Measurements from ENCODE around the gene IL18RAP. TPM values are rescaled to one million over a fixed set of nuclear protein-coding genes. Genes with fewer than 3 reads are reported as not detected.

Gene IL18RAP
- total and polyA plus RNA-seq, 9 donors, result 0.10 to 0.77 (median 0.33) TPM

DNA sequence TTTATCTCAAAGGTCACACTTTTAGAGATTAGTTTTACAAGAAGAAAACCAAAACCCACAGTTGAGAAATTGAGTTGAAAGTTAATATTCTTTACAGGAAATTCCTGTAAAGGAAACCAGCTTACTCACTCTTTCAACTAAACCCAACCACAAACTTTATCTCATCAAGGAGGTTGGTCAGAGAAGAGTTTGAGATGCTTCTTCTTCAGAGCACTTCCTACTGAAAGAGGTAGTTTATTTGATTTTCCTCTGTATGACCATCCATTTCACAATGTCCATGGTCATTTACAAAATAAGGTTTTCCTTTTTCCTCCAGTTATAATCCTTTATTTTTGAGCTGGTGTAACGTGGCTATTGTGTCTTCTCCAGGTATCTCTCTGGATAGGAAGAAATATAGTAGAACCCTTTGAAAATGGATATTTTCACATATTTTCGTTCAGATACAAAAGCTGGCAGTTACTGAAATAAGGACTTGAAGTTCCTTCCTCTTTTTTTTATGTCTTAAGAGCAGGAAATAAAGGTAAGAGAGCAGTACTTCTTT, 4.5 kb upstream of the IL18RAP start:
- WGBS, 3 donors, result 50 to 59% (median 51%) methylated on average over 2 of the region's 2 CpGs
- no peak overlapping the region for H3K4me3 ChIP-seq
- intact Hi-C loops (cut with DNase I), result no loop called here
- no peaks in the 10 kb centered on the region for H3K9me3 ChIP-seq
- H3K27me3 ChIP-seq, result no peaks in the 10 kb centered on the region
- TF ChIP-seq POLR2A (IDR thresholded peaks at IDR 0.05) (no peak), EP300 (IDR thresholded peaks at IDR 0.05) (no peak)
- TF ChIP-seq, protein P1, sequence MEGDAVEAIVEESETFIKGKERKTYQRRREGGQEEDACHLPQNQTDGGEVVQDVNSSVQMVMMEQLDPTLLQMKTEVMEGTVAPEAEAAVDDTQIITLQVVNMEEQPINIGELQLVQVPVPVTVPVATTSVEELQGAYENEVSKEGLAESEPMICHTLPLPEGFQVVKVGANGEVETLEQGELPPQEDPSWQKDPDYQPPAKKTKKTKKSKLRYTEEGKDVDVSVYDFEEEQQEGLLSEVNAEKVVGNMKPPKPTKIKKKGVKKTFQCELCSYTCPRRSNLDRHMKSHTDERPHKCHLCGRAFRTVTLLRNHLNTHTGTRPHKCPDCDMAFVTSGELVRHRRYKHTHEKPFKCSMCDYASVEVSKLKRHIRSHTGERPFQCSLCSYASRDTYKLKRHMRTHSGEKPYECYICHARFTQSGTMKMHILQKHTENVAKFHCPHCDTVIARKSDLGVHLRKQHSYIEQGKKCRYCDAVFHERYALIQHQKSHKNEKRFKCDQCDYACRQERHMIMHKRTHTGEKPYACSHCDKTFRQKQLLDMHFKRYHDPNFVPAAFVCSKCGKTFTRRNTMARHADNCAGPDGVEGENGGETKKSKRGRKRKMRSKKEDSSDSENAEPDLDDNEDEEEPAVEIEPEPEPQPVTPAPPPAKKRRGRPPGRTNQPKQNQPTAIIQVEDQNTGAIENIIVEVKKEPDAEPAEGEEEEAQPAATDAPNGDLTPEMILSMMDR (IDR thresholded peaks at IDR 0.05), result no peak
- H3K4me1 ChIP-seq (ENCODE audit: insufficient read depth), result no peaks in the 10 kb centered on the region
- no peak overlapping the region for H3K27ac ChIP-seq
- DNase-seq, result no peak
- H3K36me3 ChIP-seq, result no peaks in the 10 kb centered on the region

DNA sequence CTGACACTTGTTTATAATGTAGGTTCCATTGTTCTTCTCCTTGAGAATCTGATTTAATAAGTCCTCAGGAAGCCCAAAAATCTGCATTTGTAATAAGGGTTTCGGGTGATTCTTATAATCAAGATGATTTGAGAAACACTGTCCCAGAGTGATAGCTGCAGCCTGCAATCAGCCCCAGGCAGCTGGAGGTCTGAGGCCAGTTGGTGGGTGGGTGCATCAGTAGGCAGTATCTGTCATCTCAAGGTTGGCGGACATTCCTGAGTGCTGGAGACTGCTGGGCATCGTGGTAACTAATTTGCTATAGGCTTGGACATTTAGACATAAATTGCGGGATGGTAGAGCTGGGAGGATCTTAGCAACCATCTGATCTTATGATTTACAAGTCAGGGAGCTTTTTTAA, 2.7 kb upstream of the IL18RAP start:
- Histone ChIP-seq H3K9me3 (no peaks in the 10 kb centered on the region), H3K4me3 (no peak overlapping the region), H3K36me3 (no peaks in the 10 kb centered on the region), H3K4me1 (ENCODE audit: insufficient read depth) (no peaks in the 10 kb centered on the region), H3K27me3 (no peaks in the 10 kb centered on the region), H3K27ac (no peak overlapping the region)
- intact Hi-C loops (cut with DNase I), result no loop called here
- no peak for TF ChIP-seq POLR2A (IDR thresholded peaks at IDR 0.05)
- TF ChIP-seq, protein P1 (IDR thresholded peaks at IDR 0.05), result no peak
- no peak for TF ChIP-seq EP300 (IDR thresholded peaks at IDR 0.05)
- DNase-seq, result no peak
- WGBS, 3 donors, result 57 to 81% (median 64%) methylated on average over 4 of the region's 4 CpGs

GRCh38 chr2:102421890-102422759, 835 bp upstream of the IL18RAP start:
- H3K4me1 ChIP-seq (ENCODE audit: insufficient read depth), result no peaks in the 10 kb centered on the region
- TF ChIP-seq, protein P1 (IDR thresholded peaks at IDR 0.05), result no peak
- TF ChIP-seq EP300 (IDR thresholded peaks at IDR 0.05) (no peak), POLR2A (IDR thresholded peaks at IDR 0.05) (no peak)
- no peaks in the 10 kb centered on the region for H3K27me3 ChIP-seq
- intact Hi-C loops (cut with DNase I), result no loop called here
- H3K9me3 ChIP-seq, result no peaks in the 10 kb centered on the region
- no peaks in the 10 kb centered on the region for H3K36me3 ChIP-seq
- H3K4me3 ChIP-seq, result no peak overlapping the region
- 74 to 77% (median 77%) methylated on average over 5 of the region's 5 CpGs for WGBS, 3 donors
- no peak overlapping the region for H3K27ac ChIP-seq
- no peak for DNase-seq

DNA sequence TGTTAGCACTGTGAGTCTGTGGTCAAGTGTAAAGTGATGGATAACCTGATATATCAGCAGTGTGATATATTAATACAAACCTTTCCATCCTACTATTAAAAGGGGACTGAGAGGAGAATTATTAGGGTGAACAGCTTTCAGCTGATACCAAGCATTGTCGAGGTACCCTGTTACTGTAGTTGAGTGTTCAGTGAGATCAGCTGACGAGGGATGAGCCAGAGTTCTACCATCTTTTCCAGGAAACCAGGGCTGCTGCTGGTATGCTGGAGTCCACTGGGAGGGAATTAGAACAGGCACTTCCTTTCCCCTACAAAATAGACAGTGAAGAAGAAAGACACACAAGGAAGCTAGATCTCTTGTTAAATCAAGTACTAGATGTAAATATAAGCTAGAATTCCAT, 408 bp downstream of the IL18RAP start:
- H3K9me3 ChIP-seq, result no peaks in the 10 kb centered on the region
- H3K4me3 ChIP-seq, result no peak overlapping the region
- no peaks in the 10 kb centered on the region for H3K27me3 ChIP-seq
- 72 to 81% (median 78%) methylated on average over 2 of the region's 2 CpGs for WGBS, 3 donors
- intact Hi-C loops (cut with DNase I), result no loop called here
- H3K4me1 ChIP-seq (ENCODE audit: insufficient read depth), result no peaks in the 10 kb centered on the region
- TF ChIP-seq, protein P1 (IDR thresholded peaks at IDR 0.05), result no peak
- TF ChIP-seq POLR2A (IDR thresholded peaks at IDR 0.05) (no peak), EP300 (IDR thresholded peaks at IDR 0.05) (no peak)
- no peak for DNase-seq
- H3K27ac ChIP-seq, result no peak overlapping the region
- H3K36me3 ChIP-seq, result no peaks in the 10 kb centered on the region
